ENCODE measurements around the gene GSTK1. TPM values are rescaled to one million over a fixed set of nuclear protein-coding genes. Genes with fewer than 3 reads are reported as not detected.
"Not testable (repeated sequence)": the region's sequence is repeated elsewhere in the genome, so short reads cannot be mapped to it uniquely, and the experiment has no call there.

The GSTK1 gene
- total RNA-seq, 1 donor from 2014 or later, result 261 TPM

DNA sequence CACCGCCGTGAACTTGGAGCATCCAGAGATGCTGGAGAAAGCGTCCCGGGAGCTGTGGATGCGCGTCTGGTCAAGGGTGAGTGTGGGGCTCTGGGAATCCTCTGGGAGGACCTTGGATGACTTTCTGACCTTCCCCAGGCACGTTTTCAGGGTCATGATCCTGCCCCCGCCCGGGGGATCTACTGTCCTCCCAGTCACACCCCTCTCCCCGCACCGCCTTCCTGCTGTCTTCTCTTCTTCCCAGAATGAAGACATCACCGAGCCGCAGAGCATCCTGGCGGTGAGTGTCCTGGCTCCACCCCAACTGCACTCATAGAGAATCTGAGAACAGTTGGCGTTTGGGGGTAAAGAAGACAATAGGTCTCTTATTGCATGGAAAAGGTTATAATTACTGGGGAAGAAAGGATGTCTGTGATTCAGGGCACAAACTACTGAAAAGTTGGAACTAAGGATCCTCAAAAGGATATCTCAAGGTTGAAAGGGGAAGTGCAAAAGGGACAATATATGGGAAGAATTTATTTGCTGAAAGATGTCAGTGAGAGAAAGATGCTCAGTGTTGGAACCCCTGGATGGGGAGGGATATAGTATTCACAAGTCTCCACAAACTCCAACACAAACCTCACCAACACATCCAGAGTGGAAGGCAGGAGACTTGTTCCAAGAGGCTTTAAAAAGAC is 1.9 kb downstream of the GSTK1 start:
- no peak for ATAC-seq
- no peak for DNase-seq (ENCODE audit: low spot score)

DNA sequence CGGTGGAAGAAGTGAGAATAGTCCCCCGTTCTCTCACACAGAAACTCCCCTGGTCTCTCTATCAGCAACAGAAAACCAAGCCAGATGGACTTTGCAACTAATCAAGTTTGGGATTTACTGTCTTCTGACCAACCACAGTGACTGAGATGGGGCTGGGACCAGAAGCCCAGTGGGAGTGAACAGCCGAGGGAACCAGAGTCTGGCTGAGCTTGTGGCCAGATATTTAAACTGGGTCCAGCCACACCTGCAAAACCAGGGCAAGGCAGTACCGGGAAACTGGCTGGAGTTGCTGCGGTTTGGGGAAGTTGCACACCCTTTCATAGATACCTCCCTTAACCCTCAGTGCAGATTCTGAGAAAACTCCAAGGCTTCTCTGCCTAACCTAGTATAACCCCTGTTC is 6.0 kb downstream of the GSTK1 start:
- peak; percentile 79 for DNase-seq (ENCODE audit: low spot score)

DNA sequence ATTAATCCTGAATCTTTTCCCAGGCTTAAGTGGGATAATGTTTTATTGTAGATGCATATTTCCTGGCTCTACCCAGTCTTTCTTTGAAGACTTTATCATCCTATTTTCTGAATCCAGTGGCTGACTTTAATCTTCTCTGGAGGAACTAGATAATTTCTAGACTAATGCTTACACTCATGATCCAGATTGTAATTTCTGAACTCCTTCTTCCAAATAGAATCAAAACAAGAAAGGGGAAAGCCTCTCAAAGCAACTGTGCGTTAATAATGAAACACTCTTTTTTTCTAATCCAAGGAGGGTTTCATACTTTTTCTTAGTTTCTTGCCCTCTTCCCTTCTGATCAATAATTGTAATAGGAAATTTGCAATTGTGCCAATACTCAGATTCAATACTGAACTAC is 8.0 kb downstream of the GSTK1 start:
- ATAC-seq (no peak), DNase-seq (ENCODE audit: low spot score) (no peak)

More for the DNA sequence above, 6.0 kb downstream of the GSTK1 start:
- ATAC-seq, result peak; percentile 97

DNA sequence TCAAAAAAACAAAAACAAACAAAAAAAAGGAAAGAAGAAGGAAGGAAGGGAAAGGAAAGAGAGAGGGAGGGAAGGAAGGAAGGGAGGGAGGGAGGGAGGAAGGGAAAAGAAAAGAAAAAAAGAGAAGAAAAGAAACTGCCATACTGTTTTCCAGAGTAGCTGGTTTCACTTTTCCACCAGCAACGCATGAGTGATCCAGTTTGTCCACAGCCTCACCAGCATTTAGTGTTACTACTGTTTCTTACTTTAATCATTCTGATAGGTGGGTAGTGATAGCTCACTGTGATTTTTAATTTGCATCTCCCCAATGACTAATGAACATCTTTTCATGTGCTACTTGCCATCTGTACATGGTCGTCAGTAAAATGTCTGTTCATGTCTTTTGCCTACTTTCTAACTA is 9.6 kb downstream of the GSTK1 start:
- DNase-seq (ENCODE audit: low spot score) (no peak), ATAC-seq (no peak)

DNA sequence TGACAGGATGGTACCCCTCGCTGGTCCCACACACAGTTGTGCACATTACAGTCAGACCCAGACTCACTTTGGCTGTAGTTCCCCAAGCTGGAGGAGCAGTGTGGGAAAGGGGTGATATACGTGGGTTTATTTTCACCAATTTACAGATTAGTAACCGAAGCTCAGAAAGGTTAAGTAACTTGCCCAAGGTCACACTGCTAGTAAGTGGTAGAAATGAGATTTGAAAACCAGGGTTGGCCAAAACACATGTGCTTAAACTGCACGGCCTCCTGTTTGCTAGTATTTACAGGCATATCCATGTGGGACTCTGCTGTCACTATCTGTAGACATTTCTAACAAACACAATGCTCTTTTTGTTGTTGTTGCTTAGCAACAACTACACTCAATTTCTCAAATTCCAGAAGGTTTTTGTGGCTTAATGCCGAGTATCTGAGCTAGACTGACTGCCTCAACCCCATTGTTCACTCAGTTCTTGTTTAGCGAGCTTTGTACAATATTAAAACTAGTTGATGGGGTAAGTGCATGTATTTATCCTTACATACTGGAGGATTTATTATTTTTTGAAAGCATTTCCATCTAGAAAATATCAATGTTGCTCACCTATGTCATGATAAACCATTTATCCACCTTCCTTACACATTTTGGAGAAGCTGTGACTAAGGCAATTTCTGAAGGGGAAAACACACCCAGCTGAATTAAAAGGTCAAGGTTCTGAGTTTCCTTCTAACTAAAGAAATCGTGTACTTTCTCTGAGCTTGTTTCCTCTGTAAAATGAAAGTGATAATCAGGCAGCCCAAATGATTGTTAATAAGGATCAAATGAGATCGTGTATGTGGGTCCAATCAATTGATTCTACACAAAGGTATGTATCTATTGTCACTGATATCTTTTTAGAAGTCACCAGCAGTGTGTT is 16.2 kb downstream of the GSTK1 start:
- no peak for DNase-seq (ENCODE audit: low spot score)

DNA sequence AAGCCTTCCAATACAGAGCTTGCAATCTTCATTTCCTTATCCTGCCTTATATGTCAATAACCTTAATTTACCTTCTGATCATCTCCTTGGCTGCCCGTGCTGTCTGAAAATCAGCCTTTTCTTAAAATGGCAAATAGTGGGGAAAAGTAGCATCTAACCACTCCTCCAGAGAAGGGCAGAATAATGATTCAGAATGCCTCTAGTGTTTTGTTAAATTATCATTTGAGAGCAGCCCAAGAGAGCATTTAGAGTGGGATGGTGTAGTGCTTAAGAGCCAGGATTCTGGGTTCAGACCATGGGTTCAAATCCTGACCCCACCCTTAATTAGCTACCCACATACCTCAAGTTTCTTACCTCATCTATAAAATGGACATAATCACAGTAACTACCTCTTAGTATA is 16.9 kb downstream of the GSTK1 start:
- ATAC-seq, result no peak
- DNase-seq (ENCODE audit: low spot score), result no peak

More for the DNA sequence above, 16.2 kb downstream of the GSTK1 start:
- ATAC-seq, result no peak

DNA sequence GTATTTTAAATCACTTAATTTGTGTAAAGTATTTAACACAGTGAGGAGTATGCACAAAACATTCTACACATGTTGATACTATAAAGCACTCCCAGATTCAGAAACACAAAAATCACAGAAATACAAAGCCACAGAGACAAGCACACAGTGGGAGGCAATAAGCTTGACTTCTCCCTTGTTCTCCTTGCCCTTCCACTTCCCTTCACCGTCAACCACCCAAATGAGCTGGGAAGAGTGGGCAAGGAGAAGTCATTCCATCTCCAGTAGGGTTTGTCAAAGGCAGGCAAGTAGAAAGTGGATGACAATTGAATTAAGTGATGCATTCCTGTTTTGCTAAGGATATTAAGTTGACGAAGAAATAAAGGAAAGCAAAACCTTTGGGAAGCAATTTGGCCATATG is 17.3 kb downstream of the GSTK1 start:
- DNase-seq (ENCODE audit: low spot score), result no peak
- no peak for ATAC-seq

DNA sequence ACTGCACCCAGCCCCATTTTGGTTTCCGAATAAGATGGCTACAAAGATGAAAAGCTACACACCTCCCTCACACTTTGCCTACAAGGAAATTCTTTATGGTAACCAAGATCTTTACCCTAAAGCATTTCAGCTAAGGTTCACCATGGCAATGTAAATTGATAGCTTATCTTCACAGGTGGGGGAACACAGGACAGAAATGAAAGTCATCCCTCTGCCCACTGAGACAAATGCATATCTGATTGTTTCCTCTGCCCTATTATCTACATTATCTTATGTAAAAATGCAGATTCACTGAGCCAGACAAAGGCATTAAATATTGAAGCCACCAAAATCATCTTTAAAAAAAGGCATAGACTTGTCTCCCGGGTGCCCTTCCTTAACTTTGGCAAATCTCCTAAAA is 18.3 kb downstream of the GSTK1 start:
- ATAC-seq (no peak), DNase-seq (ENCODE audit: low spot score) (no peak)

DNA sequence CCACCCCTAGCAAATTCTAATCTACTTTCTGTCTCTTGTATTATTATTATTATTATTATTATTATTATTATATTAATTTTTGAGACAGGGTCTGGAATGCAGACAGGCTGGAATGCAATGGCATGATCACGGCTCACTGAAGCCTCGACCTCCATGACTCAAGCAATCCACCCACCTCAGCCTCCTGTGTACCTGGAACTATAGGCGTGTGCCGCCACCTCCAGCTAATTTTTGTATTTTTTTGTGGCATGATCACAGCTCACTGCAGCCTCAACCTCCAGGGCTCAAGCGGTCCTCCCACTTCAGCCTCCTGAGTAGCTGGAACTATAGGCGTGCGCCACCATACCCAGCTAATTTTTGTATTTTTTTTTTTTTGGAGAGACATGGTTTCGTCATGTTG is 18.9 kb downstream of the GSTK1 start:
- no peak for ATAC-seq
- no peak for DNase-seq (ENCODE audit: low spot score)

DNA sequence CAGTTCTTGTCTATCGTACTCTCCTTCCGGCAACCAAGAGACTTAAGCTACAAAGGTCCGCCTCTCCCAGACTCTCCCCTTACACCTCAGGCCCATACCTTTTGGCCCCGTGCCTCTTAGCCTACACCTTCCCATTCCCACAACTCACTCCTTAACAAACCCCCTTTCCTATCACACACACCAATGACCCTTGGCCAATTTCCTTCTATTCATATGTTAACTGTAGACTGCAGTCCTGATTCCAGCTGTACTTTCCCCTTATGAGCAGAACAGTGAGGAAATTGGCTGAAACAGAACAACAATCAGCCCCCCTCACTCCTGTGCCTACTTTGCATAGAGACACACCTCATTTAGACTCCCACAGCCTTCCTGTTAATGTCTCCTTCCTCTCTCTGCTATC is 20.1 kb downstream of the GSTK1 start:
- ATAC-seq (no peak), DNase-seq (ENCODE audit: low spot score) (no peak)

DNA sequence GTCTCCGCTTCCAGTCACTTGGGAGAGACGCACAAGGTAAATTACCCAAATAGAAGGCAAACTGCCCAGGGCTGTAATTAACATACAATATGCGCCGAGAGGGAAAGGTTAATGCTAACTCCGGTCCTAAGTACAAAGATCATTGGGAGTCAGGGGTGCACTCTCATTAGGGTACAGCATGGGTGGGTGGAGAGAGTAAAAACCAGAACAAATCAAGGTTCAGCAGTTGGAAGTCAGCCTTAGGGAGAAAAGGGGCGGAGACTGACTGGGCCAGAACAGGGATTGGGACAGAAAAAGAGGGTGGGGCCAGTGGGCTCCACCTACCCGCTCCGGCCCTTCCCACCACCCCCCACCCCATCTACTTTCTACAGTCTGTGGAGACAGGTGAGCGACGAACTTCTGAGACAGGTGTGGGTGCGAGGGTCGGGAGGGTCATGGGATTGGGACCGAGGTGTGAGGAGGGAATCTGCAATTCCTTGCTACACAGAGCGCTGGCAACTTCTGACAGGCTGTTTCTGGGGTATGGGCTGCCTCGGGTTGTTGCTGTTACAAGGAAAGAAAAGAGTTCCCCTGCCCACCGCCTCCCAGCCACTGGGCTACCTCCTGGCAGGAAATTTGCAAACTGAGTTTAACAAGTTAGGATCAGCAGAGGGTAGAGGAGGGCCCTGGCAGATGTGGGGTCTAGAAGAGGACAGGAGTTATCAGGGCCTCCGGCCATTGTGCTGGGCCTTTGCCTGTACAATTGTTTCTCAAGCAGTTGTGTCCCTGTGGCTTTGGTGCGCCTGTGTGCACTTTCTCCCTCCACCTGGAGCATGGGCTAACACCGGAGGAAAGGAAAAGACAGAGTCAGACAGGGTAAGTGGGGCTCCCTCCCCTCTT is 21.6 kb downstream of the GSTK1 start, which contains the start of gene TMEM139:
TMEM139 (plus strand) TSS at position 368 of the 879 bp plus-strand sequence. CDS start 1,000 bp downstream, outside the sequence.
- peak; percentile 90 for DNase-seq (ENCODE audit: low spot score)
- peak; percentile 79 for ATAC-seq

DNA sequence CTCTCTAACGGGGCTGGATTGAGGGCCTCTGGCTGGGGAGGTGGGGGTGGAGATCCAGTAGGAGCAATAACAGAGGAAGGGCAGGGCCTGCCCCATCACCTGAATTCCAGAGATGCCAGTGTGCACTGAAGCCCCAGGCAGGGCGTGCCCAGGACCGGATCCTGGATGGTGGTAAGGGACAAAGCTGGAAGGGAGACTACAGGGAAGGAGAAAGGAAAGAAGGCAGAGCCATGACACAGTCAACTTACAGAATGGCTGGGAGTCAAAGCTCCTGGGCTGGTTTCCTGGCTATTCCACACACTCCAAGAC is 22.2 kb downstream of the GSTK1 start:
- ATAC-seq (peak; percentile 5), DNase-seq (ENCODE audit: low spot score) (no peak)

DNA sequence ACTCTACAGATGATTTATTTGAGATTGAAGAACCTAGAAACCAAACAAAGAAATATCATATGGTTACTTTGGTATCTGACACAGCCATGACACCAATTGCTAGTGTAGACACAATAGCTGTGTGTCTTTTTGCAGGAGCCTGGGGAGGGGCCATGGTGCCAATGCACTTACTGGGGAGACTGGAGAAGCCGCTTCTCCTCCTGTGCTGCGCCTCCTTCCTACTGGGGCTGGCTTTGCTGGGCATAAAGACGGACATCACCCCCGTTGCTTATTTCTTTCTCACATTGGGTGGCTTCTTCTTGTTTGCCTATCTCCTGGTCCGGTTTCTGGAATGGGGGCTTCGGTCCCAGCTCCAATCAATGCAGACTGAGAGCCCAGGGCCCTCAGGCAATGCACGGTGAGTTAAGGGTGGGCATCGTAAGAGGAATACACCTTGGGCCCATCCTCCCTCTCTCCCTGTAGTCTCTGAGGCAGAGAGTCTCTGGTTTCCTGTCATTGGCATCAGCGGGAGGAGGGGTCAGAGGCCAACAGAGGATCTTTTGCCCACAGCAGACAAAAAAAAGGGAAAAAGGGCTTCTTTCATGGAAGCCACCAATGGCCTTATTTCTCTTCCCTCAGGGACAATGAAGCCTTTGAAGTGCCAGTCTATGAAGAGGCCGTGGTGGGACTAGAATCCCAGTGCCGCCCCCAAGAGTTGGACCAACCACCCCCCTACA is 22.7 kb downstream of the GSTK1 start:
- ATAC-seq, result no peak
- no peak for DNase-seq (ENCODE audit: low spot score)

DNA sequence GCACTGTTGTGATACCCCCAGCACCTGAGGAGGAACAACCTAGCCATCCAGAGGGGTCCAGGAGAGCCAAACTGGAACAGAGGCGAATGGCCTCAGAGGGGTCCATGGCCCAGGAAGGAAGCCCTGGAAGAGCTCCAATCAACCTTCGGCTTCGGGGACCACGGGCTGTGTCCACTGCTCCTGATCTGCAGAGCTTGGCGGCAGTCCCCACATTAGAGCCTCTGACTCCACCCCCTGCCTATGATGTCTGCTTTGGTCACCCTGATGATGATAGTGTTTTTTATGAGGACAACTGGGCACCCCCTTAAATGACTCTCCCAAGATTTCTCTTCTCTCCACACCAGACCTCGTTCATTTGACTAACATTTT is 23.3 kb downstream of the GSTK1 start:
- DNase-seq (ENCODE audit: low spot score) (no peak), ATAC-seq (no peak)

DNA sequence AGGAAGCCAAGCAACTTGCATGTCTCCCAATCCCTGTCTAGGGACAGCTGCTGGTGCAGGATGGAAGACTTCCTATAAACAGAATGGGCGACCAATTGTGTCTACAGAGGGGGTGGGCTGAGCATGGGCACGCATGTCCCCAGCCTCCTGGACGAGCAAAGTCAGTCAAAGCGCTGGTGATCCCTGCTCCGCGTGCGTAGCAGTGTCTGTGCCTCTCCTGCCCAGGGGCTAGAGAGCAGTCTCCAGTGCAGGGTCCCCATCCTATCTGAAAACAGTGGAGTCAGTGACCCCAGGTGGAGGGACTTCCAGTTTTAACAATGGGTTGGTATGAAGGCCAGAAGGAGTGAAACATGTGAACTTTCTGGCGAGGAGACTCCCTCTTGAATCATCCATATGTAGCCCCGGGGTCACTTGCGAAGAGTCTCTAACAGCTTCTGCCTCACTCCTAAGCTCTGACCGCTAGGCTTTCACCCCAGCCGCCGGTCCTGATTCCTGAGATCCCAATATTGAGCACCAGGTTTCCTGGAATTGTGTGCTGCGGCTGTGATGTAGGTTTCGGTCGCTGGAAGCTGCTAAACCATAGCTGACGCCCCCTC is 24.2 kb downstream of the GSTK1 start:
- ATAC-seq, result no peak
- DNase-seq (ENCODE audit: low spot score), result no peak

DNA sequence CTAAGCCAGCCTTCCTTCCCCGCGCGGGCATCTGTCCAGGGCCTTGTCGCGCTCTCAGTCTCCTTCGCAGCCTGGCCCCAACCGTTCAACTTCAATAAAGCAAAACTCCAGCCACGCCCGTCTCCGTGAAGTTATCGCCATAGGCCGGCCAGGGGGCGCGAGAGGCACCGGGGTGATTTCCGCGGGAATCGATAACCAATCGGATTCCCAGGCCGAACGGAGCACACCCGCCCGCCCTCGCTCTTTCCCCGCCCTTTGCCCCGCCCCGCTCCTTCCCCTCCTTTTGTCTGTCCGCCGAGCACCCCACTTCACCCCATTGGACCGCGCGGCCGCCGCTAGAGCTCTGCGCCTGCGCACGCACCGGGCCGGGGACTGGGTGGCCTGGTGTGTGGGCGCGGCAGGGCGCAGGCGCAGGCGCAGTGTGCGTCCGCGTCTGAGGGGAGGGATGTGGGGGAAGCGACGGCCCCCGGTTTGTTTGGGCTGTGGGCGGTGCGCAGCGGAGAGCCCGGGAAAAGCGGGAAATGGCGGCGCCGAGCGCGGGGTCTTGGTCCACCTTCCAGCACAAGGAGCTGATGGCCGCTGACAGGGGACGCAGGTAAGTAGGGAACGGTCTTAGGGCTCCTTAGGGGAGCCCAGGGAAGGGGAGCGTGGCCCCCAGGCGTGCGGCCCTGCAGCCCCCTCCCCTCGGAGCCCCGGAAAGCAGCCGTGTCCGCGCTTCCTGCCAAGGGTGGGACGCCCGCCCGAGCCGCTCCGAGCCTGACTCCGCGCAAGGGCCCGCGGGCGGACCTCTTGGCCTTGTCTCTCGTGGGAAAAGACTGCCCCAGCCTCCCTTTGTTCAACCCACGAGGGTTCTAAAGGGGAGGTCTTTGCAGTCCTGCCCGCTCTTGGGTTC is 24.9 kb downstream of the GSTK1 start, which contains the start of gene CASP2:
CASP2 (plus strand) TSS at position 417 of the 892 bp plus-strand sequence; CDS start at position 522, 105 bp downstream.
- DNase-seq (ENCODE audit: low spot score) (peak; percentile 99), ATAC-seq (peak; percentile 83)

DNA sequence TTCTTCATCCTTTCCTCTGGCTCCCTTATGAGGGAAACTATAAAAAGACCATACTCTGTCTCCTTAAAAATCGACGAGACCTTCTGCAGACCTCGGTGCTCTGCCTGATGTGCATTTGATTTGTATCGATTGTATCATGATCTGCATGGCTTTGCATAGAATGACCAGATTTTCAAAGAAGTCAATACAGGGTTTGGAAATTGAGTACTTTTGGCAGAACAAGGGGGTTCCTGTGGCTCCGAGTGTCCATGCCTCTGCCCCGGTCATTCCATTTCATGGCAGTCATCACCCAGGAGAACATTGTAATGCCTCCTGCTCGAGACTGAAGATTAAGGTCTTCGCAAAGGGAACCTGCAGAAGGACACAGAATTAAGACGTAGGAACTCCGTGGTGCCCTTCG is 25.6 kb downstream of the GSTK1 start:
- DNase-seq (ENCODE audit: low spot score), result no peak
- ATAC-seq, result no peak

DNA sequence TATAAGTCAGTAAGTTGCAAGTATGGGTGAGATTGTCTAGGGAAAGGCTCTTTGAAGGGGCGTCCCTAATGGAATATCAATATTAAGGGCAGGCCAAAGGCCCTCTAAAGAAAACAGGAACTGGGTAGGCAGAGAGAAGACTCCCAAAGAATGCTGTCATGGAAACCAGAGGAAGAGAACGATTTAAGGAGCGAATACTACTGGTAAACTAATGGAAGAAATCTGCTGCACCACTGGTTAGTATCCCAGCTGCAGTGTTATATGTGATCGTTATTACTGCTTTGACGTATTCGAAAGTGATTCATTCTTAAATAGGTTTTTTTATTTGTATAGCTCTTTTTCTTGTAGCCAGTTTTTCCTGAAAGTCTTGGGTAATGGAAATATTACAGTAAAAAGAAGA is 26.2 kb downstream of the GSTK1 start:
- DNase-seq (ENCODE audit: low spot score), result no peak
- ATAC-seq, result no peak

DNA sequence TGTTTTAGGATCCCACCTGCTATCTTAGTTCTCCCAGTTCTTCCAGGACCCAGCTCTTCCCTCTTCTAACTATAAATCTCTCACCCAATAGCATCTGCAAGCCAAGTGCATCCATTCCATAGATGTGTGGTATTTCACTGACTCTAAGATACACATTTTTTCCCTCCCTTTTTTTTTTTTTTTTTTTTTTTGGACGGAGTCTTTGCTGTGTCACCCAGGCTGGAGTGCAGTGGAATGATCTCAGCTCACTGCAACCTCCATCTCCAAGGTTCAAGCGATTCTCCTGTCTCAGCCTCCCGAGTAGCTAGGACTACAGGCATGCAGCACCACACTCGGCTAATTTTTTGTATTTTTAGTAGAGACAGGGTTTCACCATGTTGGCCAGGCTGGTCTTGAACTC is 26.6 kb downstream of the GSTK1 start:
- DNase-seq (ENCODE audit: low spot score); ATAC-seq: not testable (repeated sequence)
